SU-DHL-6 (cell line): ENCODE measurements around the gene ITSN1.

Experiments
- EZH2phosphoT487 ChIP-seq: fragments of 200-600 bp; sonication (generic), shearing (Covaris generic); conservative IDR thresholded peaks from 2 replicates; pipeline ENCODE4 v1.6.1; 2018; ENCODE audit warnings: mild to moderate bottlenecking, antibody characterized with exemption, low read length, moderate library complexity, mixed read lengths
- TF ChIP-seq, protein P1 (sequence below): fragments of 200-600 bp; sonication (generic); IDR thresholded peaks from one replicate; pipeline ENCODE4 v1.5.1; 2017; ENCODE audit warnings: antibody characterized with exemption, mild to moderate bottlenecking, low read length, moderate library complexity; ENCODE audit not compliant: insufficient read depth, poor library complexity, severe bottlenecking

DNA sequence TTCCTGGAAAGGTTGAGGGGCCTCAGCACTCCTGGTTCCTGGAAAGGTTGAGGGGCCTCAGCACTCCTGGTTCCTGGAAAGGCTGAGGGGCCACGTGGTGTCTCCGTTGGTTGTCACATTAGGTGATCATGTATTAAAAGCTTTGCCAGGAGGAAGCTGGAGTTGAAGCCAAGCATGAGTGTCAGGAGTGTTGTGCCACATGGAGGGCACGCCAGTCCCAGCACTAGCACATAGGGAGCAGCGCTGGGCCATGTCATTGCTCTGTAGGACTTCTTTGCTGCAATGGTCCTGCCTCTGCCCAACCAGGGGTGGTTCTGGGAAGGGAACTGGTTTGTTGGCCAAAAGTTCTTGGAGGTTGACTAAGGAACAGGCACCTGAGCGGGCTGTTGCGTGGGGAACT is 260.0 kb downstream of the ITSN1 start:
- TF ChIP-seq, protein P1, sequence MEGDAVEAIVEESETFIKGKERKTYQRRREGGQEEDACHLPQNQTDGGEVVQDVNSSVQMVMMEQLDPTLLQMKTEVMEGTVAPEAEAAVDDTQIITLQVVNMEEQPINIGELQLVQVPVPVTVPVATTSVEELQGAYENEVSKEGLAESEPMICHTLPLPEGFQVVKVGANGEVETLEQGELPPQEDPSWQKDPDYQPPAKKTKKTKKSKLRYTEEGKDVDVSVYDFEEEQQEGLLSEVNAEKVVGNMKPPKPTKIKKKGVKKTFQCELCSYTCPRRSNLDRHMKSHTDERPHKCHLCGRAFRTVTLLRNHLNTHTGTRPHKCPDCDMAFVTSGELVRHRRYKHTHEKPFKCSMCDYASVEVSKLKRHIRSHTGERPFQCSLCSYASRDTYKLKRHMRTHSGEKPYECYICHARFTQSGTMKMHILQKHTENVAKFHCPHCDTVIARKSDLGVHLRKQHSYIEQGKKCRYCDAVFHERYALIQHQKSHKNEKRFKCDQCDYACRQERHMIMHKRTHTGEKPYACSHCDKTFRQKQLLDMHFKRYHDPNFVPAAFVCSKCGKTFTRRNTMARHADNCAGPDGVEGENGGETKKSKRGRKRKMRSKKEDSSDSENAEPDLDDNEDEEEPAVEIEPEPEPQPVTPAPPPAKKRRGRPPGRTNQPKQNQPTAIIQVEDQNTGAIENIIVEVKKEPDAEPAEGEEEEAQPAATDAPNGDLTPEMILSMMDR, result no peak
- TF ChIP-seq EZH2phosphoT487, result no peak
